ENCODE results near the gene KCNQ4. TPM values are rescaled to one million over a fixed set of nuclear protein-coding genes. Genes with fewer than 3 reads are reported as not detected.

Gene KCNQ4
- total RNA-seq (0.44 TPM), polyA plus RNA-seq (under 1 TPM in 3 of 4 donors, not detected in 1; 0.10 to 0.25 (median 0.13) TPM)

GRCh38 chr1:40783001-40783905 lies at the start of gene KCNQ4:
KCNQ4 (plus strand) TSS chr1:40783787; CDS start chr1:40784094, 307 bp downstream.
- Histone ChIP-seq H3K36me3 (ENCODE audit: control insufficient read depth, insufficient read depth, low read length) (no peaks in the 10 kb centered on the region), H3K4me3 (ENCODE audit: low read depth, low read length) (no peak within 1 kb of the TSS), H3K27ac (ENCODE audit: insufficient read depth, low read length, poor library complexity, severe bottlenecking) (no peak within 1 kb of the TSS), H3K9me3 (ENCODE audit: control insufficient read depth in 2 of 2, low read length in 2 of 2) (no peaks in the 10 kb centered on the region), H3K27me3 (ENCODE audit: control insufficient read depth, insufficient read depth, low read length) (no peaks in the 10 kb centered on the region), H3K4me1 (ENCODE audit: control insufficient read depth, insufficient read depth, low read length, poor library complexity, severe bottlenecking) (peaks cover 8% of the 10 kb centered on the region)
- Mint-ChIP-seq H3K27ac (no peak within 1 kb of the TSS), H3K4me3 (peak within 1 kb of the TSS; percentile 67 to 82 (median 72)), H3K27me3 (peaks cover 57% of the 10 kb centered on the region), H3K36me3 (peaks cover 4% of the 10 kb centered on the region), H3K9me3 (peaks cover 0 to 3% (median 0%) of the 10 kb centered on the region in 7 donors), H3K4me1 (peaks cover 0 to 20% (median 4%) of the 10 kb centered on the region in 4 donors)
- no peak for DNase-seq
- no peak for ATAC-seq (ENCODE audit: low read depth in 2 of 2)

- no peaks in the 10 kb centered on the region for H3K9me3 ChIP-seq (ENCODE audit: control insufficient read depth in 2 of 2, low read length in 2 of 2)
- DNase-seq (no peak), ATAC-seq (ENCODE audit: low read depth in 2 of 2) (no peak)
- no peak overlapping the region for H3K4me3 Mint-ChIP-seq
- H3K36me3 Mint-ChIP-seq = peaks cover 17% of the 10 kb centered on the region
- H3K27ac Mint-ChIP-seq = peak overlapping the region in 2 of 3 donors; percentile 18 to 51
- H3K4me1 Mint-ChIP-seq = peaks cover 32 to 55% (median 38%) of the 10 kb centered on the region in 4 donors
- no peak overlapping the region for H3K4me3 ChIP-seq (ENCODE audit: low read depth, low read length)
- H3K9me3 Mint-ChIP-seq = no peaks in the 10 kb centered on the region
- H3K27me3 Mint-ChIP-seq = no peaks in the 10 kb centered on the region
- peaks cover 23% of the 10 kb centered on the region for H3K36me3 ChIP-seq (ENCODE audit: control insufficient read depth, insufficient read depth, low read length)
- no peak overlapping the region for H3K27ac ChIP-seq (ENCODE audit: insufficient read depth, low read length, poor library complexity, severe bottlenecking)
- H3K4me1 ChIP-seq (ENCODE audit: control insufficient read depth, insufficient read depth, low read length, poor library complexity, severe bottlenecking) = peaks cover 4% of the 10 kb centered on the region
- H3K27me3 ChIP-seq (ENCODE audit: control insufficient read depth, insufficient read depth, low read length) = no peaks in the 10 kb centered on the region
Measured at GRCh38 chr1:40734882-40735628, 48.5 kb upstream of the KCNQ4 start.

GRCh38 chr1:40736085-40736531 lies 47.5 kb upstream of the KCNQ4 start:
- H3K9me3 Mint-ChIP-seq = no peaks in the 10 kb centered on the region
- Histone ChIP-seq H3K4me1 (ENCODE audit: control insufficient read depth, insufficient read depth, low read length, poor library complexity, severe bottlenecking) (peaks cover 11% of the 10 kb centered on the region), H3K36me3 (ENCODE audit: control insufficient read depth, insufficient read depth, low read length) (peaks cover 27% of the 10 kb centered on the region), H3K9me3 (ENCODE audit: control insufficient read depth in 2 of 2, low read length in 2 of 2) (no peaks in the 10 kb centered on the region), H3K27ac (ENCODE audit: insufficient read depth, low read length, poor library complexity, severe bottlenecking) (no peak overlapping the region), H3K27me3 (ENCODE audit: control insufficient read depth, insufficient read depth, low read length) (no peaks in the 10 kb centered on the region), H3K4me3 (ENCODE audit: low read depth, low read length) (no peak overlapping the region)
- peaks cover 22% of the 10 kb centered on the region for H3K36me3 Mint-ChIP-seq
- H3K4me3 Mint-ChIP-seq = no peak overlapping the region
- H3K27ac Mint-ChIP-seq = peak overlapping the region in 2 of 3 donors; percentile 48 to 68
- H3K4me1 Mint-ChIP-seq = peaks cover 32 to 56% (median 39%) of the 10 kb centered on the region in 4 donors
- no peaks in the 10 kb centered on the region for H3K27me3 Mint-ChIP-seq
- ATAC-seq (ENCODE audit: low read depth in 2 of 2) = no peak
- DNase-seq = no peak

- Histone ChIP-seq H3K9me3 (ENCODE audit: control insufficient read depth in 2 of 2, low read length in 2 of 2) (no peaks in the 10 kb centered on the region), H3K36me3 (ENCODE audit: control insufficient read depth, insufficient read depth, low read length) (peaks cover 41% of the 10 kb centered on the region), H3K27ac (ENCODE audit: insufficient read depth, low read length, poor library complexity, severe bottlenecking) (no peak overlapping the region), H3K4me3 (ENCODE audit: low read depth, low read length) (no peak overlapping the region), H3K4me1 (ENCODE audit: control insufficient read depth, insufficient read depth, low read length, poor library complexity, severe bottlenecking) (peaks cover 11% of the 10 kb centered on the region), H3K27me3 (ENCODE audit: control insufficient read depth, insufficient read depth, low read length) (no peaks in the 10 kb centered on the region)
- Mint-ChIP-seq H3K27ac (peak overlapping the region in 1 of 3 donors; percentile 28), H3K4me1 (peaks cover 29 to 59% (median 47%) of the 10 kb centered on the region in 4 donors), H3K9me3 (no peaks in the 10 kb centered on the region), H3K27me3 (no peaks in the 10 kb centered on the region), H3K36me3 (peaks cover 40% of the 10 kb centered on the region), H3K4me3 (no peak overlapping the region)
- no peak for DNase-seq
- no peak for ATAC-seq (ENCODE audit: low read depth in 2 of 2)
Measured at GRCh38 chr1:40738831-40739230, 44.8 kb upstream of the KCNQ4 start.

- Mint-ChIP-seq H3K4me1 (peaks cover 29 to 59% (median 49%) of the 10 kb centered on the region in 4 donors), H3K27me3 (no peaks in the 10 kb centered on the region), H3K36me3 (peaks cover 40% of the 10 kb centered on the region), H3K27ac (peak overlapping the region in 2 of 3 donors; percentile 28 to 67), H3K9me3 (no peaks in the 10 kb centered on the region), H3K4me3 (no peak overlapping the region)
- DNase-seq (no peak), ATAC-seq (ENCODE audit: low read depth in 2 of 2) (no peak)
- Histone ChIP-seq H3K27ac (ENCODE audit: insufficient read depth, low read length, poor library complexity, severe bottlenecking) (no peak overlapping the region), H3K9me3 (ENCODE audit: control insufficient read depth in 2 of 2, low read length in 2 of 2) (no peaks in the 10 kb centered on the region), H3K4me1 (ENCODE audit: control insufficient read depth, insufficient read depth, low read length, poor library complexity, severe bottlenecking) (peaks cover 11% of the 10 kb centered on the region), H3K36me3 (ENCODE audit: control insufficient read depth, insufficient read depth, low read length) (peaks cover 45% of the 10 kb centered on the region), H3K27me3 (ENCODE audit: control insufficient read depth, insufficient read depth, low read length) (no peaks in the 10 kb centered on the region), H3K4me3 (ENCODE audit: low read depth, low read length) (no peak overlapping the region)
Measured at GRCh38 chr1:40739455-40740008, 44.1 kb upstream of the KCNQ4 start.

GRCh38 chr1:40740039-40740996 lies 43.3 kb upstream of the KCNQ4 start:
- H3K4me1 ChIP-seq (ENCODE audit: control insufficient read depth, insufficient read depth, low read length, poor library complexity, severe bottlenecking) = peaks cover 11% of the 10 kb centered on the region
- H3K36me3 ChIP-seq (ENCODE audit: control insufficient read depth, insufficient read depth, low read length) = peaks cover 47% of the 10 kb centered on the region
- Mint-ChIP-seq H3K27me3 (no peaks in the 10 kb centered on the region), H3K4me1 (peaks cover 34 to 59% (median 52%) of the 10 kb centered on the region in 4 donors), H3K4me3 (peak overlapping the region in 1 of 4 donors; percentile 44), H3K36me3 (peaks cover 40% of the 10 kb centered on the region), H3K9me3 (no peaks in the 10 kb centered on the region), H3K27ac (peak overlapping the region; percentile 40 to 49 (median 40))
- no peak overlapping the region for H3K4me3 ChIP-seq (ENCODE audit: low read depth, low read length)
- no peak overlapping the region for H3K27ac ChIP-seq (ENCODE audit: insufficient read depth, low read length, poor library complexity, severe bottlenecking)
- DNase-seq (no peak), ATAC-seq (ENCODE audit: low read depth in 2 of 2) (no peak)
- no peaks in the 10 kb centered on the region for H3K27me3 ChIP-seq (ENCODE audit: control insufficient read depth, insufficient read depth, low read length)
- H3K9me3 ChIP-seq (ENCODE audit: control insufficient read depth in 2 of 2, low read length in 2 of 2) = no peaks in the 10 kb centered on the region

All from CD4-positive, CD25-positive, alpha-beta regulatory T cell (primary cell).